ENCODE results near the gene CNN2.
A peak's percentile ranks its signal among the peaks of the same experiment; 100 is the strongest.
"Not testable (repeated sequence)": the region's sequence is repeated elsewhere in the genome, so short reads cannot be mapped to it uniquely, and the experiment has no call there.

CNN2 gene

DNA sequence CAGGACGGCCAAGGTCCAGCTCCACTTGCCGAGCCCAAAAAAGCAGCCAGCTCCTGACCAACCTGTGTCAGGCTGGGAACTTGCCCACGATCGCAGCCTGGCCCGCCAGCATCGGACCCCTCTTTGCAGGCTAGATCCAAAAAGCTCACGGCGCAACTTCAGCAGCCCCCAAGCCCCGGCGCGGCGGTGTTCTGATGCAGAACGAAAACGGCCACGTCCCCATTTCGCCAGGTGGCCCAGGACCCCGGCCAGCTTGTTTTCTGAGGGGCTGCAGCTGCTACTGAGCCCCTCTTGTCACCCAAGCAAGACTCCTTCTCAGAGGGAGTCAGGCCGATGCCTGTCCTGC, 6.8 kb upstream of the CNN2 start:
- peak overlapping the region; percentile 95 for H3K4me3 ChIP-seq (ENCODE audit: low read depth, low read length)
- TF ChIP-seq, protein P1, sequence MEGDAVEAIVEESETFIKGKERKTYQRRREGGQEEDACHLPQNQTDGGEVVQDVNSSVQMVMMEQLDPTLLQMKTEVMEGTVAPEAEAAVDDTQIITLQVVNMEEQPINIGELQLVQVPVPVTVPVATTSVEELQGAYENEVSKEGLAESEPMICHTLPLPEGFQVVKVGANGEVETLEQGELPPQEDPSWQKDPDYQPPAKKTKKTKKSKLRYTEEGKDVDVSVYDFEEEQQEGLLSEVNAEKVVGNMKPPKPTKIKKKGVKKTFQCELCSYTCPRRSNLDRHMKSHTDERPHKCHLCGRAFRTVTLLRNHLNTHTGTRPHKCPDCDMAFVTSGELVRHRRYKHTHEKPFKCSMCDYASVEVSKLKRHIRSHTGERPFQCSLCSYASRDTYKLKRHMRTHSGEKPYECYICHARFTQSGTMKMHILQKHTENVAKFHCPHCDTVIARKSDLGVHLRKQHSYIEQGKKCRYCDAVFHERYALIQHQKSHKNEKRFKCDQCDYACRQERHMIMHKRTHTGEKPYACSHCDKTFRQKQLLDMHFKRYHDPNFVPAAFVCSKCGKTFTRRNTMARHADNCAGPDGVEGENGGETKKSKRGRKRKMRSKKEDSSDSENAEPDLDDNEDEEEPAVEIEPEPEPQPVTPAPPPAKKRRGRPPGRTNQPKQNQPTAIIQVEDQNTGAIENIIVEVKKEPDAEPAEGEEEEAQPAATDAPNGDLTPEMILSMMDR (IDR thresholded peaks at IDR 0.05; ENCODE audit: low read depth, low read length): no peak
- in situ Hi-C loops (cut with HindIII; ENCODE audit: low sequenced_read_pairs): no loop called here
- DNase-seq (ENCODE audit: low read depth, low spot score): no peak

DNA sequence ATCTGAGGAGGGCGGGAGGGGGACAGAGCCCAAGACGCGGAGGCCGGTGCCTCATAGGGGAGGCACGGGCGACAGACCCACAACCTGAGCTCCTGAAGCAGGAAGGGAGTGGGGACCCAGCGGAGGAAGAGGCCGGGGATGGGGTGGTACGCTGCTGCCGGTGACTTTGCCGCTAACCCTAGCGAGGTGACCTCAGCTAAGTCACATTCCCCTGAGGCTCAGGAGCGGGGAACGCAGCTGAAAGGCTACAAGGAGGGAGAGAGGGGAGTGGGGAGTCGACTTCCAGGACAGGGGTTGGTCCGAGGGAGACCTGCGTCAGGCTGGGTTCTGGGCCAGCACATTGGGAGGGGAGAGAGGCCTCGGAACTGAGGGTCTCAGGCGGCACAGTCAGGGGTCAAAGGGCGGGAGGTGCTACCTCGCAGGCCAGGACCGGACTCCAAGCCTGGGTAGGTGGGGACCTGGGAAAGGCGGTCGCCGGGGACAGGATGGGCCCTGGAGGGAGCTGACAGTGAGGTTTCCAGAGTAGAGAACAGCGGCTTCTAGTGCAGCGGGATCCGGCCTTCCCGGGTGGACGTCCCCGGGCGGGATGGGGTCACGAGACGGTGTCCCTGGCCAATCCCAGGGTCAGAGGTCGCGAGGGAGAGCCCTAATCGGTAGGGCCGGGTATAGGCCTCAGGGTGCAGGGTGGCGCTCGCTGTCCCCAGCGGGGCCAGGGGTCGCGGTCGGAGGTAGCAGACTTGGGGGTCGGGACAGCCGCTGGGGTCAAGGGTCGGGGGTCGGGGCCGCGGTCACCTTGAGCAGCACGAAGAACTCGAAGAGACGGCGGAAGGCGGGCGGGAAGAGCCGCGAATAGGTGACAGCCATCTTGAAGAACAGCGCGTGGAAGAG, 6.2 kb upstream of the CNN2 start:
- no peak for DNase-seq (ENCODE audit: low read depth, low spot score)
- TF ChIP-seq, protein P1 (IDR thresholded peaks at IDR 0.05; ENCODE audit: low read depth, low read length): no peak
- in situ Hi-C loops (cut with HindIII; ENCODE audit: low sequenced_read_pairs): no loop called here
- peak overlapping the region; percentile 95 for H3K4me3 ChIP-seq (ENCODE audit: low read depth, low read length)

DNA sequence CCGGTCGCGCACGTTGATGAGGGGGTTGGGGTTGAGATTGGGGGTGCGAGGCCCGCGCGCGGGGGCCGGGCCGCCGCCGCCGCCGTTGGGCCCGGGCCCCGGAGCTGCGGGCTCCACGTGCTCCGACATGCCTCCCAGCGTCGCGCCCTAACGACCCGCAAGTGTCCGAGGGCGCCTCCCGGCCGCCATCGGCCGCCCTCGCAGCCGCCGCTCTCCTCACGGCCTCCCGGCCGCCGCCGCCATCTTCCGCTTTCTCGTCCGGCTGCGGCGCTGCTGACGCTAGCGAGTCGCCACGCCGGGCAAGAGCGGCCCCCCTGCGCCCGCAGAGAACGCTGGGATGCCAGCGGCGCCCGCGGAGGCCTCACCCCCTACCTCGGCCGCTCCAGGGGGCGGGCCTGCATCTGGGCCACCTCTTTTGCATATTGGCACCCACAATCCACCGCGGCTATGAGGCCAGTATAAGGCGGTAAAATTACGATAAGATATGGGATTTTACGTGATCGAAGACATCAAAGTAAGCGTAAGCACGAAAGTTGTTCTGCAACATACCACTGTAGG, 5.5 kb upstream of the CNN2 start, which contains the start of gene TMEM259:
Gene TMEM259 (minus strand): TSS at position 256 of the 558 bp plus-strand sequence. CDS start 127 bp downstream, at position 129.
- peak; percentile 98 for DNase-seq (ENCODE audit: low read depth, low spot score)
- in situ Hi-C loops (cut with HindIII; ENCODE audit: low sequenced_read_pairs): no loop called here
- peak within 1 kb of the TSS; percentile 95 for H3K4me3 ChIP-seq (ENCODE audit: low read depth, low read length)
- TF ChIP-seq, protein P1 (IDR thresholded peaks at IDR 0.05; ENCODE audit: low read depth, low read length): no peak

DNA sequence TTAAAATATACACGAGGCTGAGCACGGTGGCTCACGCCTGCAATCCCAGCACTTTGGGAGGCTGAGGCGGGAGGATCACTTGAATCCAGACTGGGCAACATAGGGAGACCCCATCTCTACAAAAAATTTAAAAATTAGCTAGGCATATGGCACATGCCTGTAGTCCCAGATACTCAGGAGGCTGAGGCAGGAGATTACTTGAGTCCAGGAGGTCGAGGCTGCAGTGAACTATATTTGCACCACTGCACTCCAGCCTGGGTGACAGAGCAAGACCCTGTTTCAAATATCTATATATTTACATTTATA, 2.6 kb upstream of the CNN2 start:
- DNase-seq (ENCODE audit: low read depth, low spot score): not testable (repeated sequence)

DNA sequence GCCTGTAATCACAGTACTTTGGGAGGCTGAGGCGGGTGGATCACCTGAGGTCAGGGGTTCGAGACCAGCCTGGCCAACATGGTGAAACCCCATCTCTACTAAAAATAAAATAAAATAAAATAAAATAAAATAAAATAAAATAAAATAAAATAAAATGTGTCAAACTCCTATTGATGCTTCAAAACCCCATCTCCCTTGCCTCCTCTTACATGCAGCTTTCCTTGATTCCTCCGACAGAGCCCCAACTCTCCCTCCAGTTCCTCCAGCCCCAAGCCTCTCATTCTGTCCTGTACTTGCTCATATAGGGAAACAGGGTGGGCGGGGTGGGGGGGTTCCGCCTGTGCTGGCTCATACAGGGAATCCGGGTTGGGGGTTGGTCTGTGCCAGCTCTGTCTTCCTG, 1.3 kb upstream of the CNN2 start:
- H3K4me3 ChIP-seq (ENCODE audit: low read depth, low read length): not testable (repeated sequence)

More for the DNA sequence above, 2.6 kb upstream of the CNN2 start:
- in situ Hi-C loops (cut with HindIII; ENCODE audit: low sequenced_read_pairs); H3K4me3 ChIP-seq (ENCODE audit: low read depth, low read length): not testable (repeated sequence)

DNA sequence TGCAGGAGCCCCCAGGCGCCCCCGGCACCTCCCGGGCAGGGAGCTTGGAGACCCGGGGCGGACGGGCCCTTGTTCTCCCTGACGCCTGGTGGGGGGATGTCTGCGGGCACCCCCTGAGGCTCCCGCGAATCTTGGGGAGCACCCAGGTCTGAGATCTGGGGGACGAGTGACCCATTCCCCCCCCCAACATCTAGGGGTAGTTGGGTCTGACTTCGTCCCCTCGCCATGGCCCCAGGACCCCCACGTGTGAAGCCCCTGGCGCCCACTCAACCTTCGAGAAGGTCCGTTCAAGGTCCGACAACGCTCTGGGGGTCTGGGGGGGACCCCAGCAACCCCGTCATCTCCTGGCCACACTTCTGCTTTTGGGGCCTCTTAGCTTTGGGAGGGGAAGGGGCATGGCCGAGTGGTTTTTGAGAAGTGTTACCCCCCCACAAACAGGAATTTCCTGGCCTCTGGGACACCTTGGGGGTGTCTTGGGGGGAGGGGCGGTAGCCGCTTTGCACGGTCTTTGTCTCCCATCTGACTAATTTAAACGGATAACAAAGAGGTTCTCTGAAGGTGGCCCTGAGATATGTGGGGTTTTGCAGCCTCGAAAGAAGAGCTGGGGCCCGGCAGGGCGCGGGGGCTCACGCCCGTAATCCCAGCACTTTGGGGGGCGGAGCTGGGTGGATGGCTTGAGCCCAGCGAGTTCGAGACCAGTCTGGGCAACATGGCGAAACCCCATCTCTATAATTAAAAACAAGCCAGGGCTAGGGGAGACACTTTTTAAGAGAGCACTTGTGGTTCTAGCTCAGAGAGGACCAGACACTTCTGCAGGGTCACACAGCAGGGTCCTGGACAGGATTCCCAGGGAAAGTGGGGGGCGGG, 608 bp downstream of the CNN2 start:
- TF ChIP-seq, protein P1 (IDR thresholded peaks at IDR 0.05; ENCODE audit: low read depth, low read length): no peak
- no peak for DNase-seq (ENCODE audit: low read depth, low spot score)
- in situ Hi-C loops (cut with HindIII; ENCODE audit: low sequenced_read_pairs): no loop called here
- H3K4me3 ChIP-seq (ENCODE audit: low read depth, low read length): peak overlapping the region; percentile 100

More for the DNA sequence above, 1.3 kb upstream of the CNN2 start:
- in situ Hi-C loops (cut with HindIII; ENCODE audit: low sequenced_read_pairs); DNase-seq (ENCODE audit: low read depth, low spot score): not testable (repeated sequence)

DNA sequence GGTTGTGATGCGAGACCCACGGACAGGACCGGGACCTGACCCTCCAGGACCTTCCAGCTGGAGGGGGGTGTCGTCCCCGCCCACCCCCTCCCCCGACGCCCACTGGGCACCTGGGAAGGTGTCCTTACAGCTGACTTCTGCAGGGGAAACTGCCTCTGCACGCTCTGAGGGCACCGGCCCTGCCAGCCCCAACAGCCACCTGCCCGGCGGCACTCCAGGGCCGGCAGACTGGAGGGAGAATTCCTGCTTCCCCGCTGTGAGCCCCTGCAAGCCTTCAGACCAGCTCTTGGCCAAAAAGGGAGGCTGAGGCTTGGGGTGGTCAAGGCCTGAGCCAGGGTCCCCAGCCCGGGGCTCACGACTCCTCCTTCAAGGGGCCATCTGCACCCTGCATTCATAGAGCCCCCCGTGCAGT, 1.2 kb downstream of the CNN2 start:
- in situ Hi-C loops (cut with HindIII; ENCODE audit: low sequenced_read_pairs): no loop called here
- peak overlapping the region; percentile 100 for H3K4me3 ChIP-seq (ENCODE audit: low read depth, low read length)
- TF ChIP-seq, protein P1 (IDR thresholded peaks at IDR 0.05; ENCODE audit: low read depth, low read length): no peak
- DNase-seq (ENCODE audit: low read depth, low spot score): no peak
